Fibroblast of the aortic adventitia (primary cell): Measurements from ENCODE around the gene FAM167B. TPM values are rescaled to one million over a fixed set of nuclear protein-coding genes. Genes with fewer than 3 reads are reported as not detected.
"Not testable (repeated sequence)": the region's sequence is repeated elsewhere in the genome, so short reads cannot be mapped to it uniquely, and the experiment has no call there.

ENCODE experiments used
- DNase-seq: peaks from one replicate; pipeline ENCODE4 v3.0.0-alpha.2; 2010; ENCODE audit warnings: low read depth
- H3K4me3 ChIP-seq: 2 replicates; pipeline ENCODE4 v1.5.1; 2011; ENCODE audit warnings: low read depth, mild to moderate bottlenecking, control low read depth, low read length, moderate library complexity
- CTCF ChIP-seq: IDR thresholded peaks from 2 replicates; pipeline ENCODE4 v1.5.1; 2011; ENCODE audit warnings: mild to moderate bottlenecking, low read length, control low read depth, inconsistent platforms; ENCODE audit not compliant: insufficient read depth
- total RNA-seq: library from RNA; depleted of rRNA; stranded (reverse); fragments of >200 nt; gene quantifications from 2 replicates; pipeline ENCODE4 v1.2.3, GENCODE V29; 2012; ENCODE audit warnings: low replicate concordance

The FAM167B gene
- total RNA-seq, 1 donor: 1.4 TPM

- TF ChIP-seq CTCF: no peak
- no peak overlapping the region for H3K4me3 ChIP-seq
- DNase-seq: peak; percentile 16
Measured at GRCh38 chr1:32273391-32274208, 26.6 kb downstream of the FAM167B start.

- TF ChIP-seq CTCF: no peak
- no peak for DNase-seq
- no peak overlapping the region for H3K4me3 ChIP-seq
Measured at GRCh38 chr1:32274646-32275340, 27.8 kb downstream of the FAM167B start.

- H3K4me3 ChIP-seq: no peak overlapping the region
- no peak for DNase-seq
- no peak for TF ChIP-seq CTCF
Measured at GRCh38 chr1:32275424-32275823, 28.4 kb downstream of the FAM167B start.

- DNase-seq: no peak
- no peak overlapping the region for H3K4me3 ChIP-seq
- no peak for TF ChIP-seq CTCF
Measured at GRCh38 chr1:32276032-32276782, 29.2 kb downstream of the FAM167B start.

- not testable (repeated sequence) for DNase-seq, H3K4me3 ChIP-seq
Measured at GRCh38 chr1:32284777-32285176, 37.8 kb downstream of the FAM167B start.

GRCh38 chr1:32285658-32286057 lies 38.6 kb downstream of the FAM167B start:
- no peak for TF ChIP-seq CTCF
- no peak overlapping the region for H3K4me3 ChIP-seq
- DNase-seq: no peak

GRCh38 chr1:32286763-32287162 lies 39.7 kb downstream of the FAM167B start:
- DNase-seq: no peak
- H3K4me3 ChIP-seq: no peak overlapping the region
- TF ChIP-seq CTCF: no peak
